ENCODE measurements around the gene PLCH1.

DNA sequence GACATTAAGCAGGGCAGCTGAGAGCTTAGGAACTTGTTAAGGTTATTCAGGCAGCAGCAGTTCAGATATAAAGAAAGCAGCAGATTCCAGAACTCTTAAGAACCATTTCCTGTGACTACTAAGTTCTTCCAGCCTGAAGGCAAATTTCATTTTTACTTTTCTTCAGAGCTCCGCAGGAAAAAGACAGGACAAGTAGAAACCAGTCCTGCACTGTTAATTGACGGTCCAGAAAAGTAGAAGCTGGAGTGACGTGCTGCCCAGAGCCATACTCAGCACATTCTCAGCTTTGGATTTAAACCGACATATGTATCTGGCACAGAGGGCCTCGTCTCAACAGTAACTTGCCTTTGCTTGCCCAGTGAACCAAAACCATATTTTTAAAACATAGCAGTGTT lies 232.0 kb downstream of the PLCH1 start:
- TF ChIP-seq, protein P1, sequence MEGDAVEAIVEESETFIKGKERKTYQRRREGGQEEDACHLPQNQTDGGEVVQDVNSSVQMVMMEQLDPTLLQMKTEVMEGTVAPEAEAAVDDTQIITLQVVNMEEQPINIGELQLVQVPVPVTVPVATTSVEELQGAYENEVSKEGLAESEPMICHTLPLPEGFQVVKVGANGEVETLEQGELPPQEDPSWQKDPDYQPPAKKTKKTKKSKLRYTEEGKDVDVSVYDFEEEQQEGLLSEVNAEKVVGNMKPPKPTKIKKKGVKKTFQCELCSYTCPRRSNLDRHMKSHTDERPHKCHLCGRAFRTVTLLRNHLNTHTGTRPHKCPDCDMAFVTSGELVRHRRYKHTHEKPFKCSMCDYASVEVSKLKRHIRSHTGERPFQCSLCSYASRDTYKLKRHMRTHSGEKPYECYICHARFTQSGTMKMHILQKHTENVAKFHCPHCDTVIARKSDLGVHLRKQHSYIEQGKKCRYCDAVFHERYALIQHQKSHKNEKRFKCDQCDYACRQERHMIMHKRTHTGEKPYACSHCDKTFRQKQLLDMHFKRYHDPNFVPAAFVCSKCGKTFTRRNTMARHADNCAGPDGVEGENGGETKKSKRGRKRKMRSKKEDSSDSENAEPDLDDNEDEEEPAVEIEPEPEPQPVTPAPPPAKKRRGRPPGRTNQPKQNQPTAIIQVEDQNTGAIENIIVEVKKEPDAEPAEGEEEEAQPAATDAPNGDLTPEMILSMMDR (IDR thresholded peaks at IDR 0.05): no peak
- TF ChIP-seq POLR2A (IDR thresholded peaks at IDR 0.05): no peak

All from tibial nerve (tissue), 3 donors.